Skeletal muscle satellite cell (primary cell): Measurements from ENCODE around the gene RAB3GAP1.
"Not testable (repeated sequence)": the region's sequence is repeated elsewhere in the genome, so short reads cannot be mapped to it uniquely, and the experiment has no call there.

Experiments used
- H3K27me3 ChIP-seq: 2 replicates; pipeline ENCODE4 v1.7.0; 2013; ENCODE audit warnings: low read length; ENCODE audit not compliant: control insufficient read depth, insufficient read depth
- H3K36me3 ChIP-seq: 2 replicates; pipeline ENCODE4 v1.7.0; 2013; ENCODE audit warnings: mild to moderate bottlenecking, control low read depth, low read length; ENCODE audit not compliant: insufficient read depth
- H3K4me1 ChIP-seq: 2 replicates; pipeline ENCODE4 v1.7.0; 2013; ENCODE audit warnings: low read length; ENCODE audit not compliant: control insufficient read depth, insufficient read depth
- H3K4me2 ChIP-seq: 2 replicates; pipeline ENCODE4 v1.7.0; 2013; ENCODE audit warnings: mild to moderate bottlenecking, low read length
- H3K4me3 ChIP-seq: 2 replicates; pipeline ENCODE4 v1.7.0; 2013; ENCODE audit warnings: low read length
- H3K9ac ChIP-seq: 2 replicates; pipeline ENCODE4 v1.7.0; 2013; ENCODE audit warnings: mild to moderate bottlenecking, low read depth, low read length, moderate library complexity
- H3K9me3 ChIP-seq: replicated peaks from 2 replicates; pipeline ENCODE4 v1.7.0; 2013; ENCODE audit warnings: mild to moderate bottlenecking, control low read depth, low read length

Gene RAB3GAP1

GRCh38 chr2:135029481-135030134 is 22.5 kb upstream of the RAB3GAP1 start:
- Histone ChIP-seq H3K9ac (no peak overlapping the region), H3K4me1 (no peaks in the 10 kb centered on the region), H3K4me2 (no peak overlapping the region), H3K9me3 (no peaks in the 10 kb centered on the region), H3K4me3 (no peak overlapping the region), H3K36me3 (no peaks in the 10 kb centered on the region), H3K27me3 (peaks cover 5% of the 10 kb centered on the region)

DNA sequence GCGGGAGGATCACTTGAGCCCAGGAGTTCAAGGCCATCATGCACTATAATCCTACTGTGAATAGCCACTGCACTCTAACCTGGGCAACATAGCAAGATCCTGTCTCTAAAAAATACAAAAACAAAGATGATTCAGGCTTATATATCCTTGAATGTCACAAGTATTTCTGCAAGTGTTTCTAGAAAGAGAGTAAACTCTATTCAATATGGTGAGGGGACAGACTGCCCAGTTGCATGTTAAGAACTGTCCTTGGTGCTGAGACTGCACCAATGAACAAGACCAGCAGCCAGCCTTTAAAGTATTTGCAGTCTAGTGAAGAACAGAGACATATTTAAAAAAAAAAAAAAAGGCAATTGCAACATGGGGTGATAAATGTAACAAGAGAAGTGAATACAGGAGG is 21.3 kb upstream of the RAB3GAP1 start:
- H3K27me3 ChIP-seq, result peaks cover 5% of the 10 kb centered on the region
- no peaks in the 10 kb centered on the region for H3K4me1 ChIP-seq
- no peak overlapping the region for H3K4me2 ChIP-seq
- H3K4me3 ChIP-seq, result no peak overlapping the region
- H3K9me3 ChIP-seq, result no peaks in the 10 kb centered on the region
- no peaks in the 10 kb centered on the region for H3K36me3 ChIP-seq
- H3K9ac ChIP-seq, result no peak overlapping the region

GRCh38 chr2:135033216-135033615 is 18.9 kb upstream of the RAB3GAP1 start:
- not testable (repeated sequence) for H3K9me3 ChIP-seq, H3K4me2 ChIP-seq, H3K4me3 ChIP-seq, H3K27me3 ChIP-seq, H3K36me3 ChIP-seq, H3K4me1 ChIP-seq, H3K9ac ChIP-seq

DNA sequence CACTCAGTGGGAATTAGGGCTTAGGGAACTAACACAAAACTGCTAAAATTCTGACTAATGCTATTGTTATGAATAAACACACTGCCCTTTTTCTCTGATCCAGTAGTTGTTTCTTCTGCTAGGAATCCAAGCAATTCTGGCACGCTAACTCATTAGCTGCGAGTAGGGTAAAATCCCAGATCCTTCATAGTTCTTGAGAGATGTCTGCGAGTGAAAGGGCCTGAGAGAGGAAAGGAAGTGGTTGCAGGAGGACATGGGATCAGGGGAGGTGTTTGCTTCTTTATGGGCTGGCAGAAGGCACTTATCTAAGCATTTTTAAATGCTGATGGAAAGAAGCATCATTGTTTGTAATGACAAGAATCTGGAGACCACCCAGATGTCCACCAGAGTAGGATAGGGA is 14.3 kb upstream of the RAB3GAP1 start:
- Histone ChIP-seq H3K4me1 (no peaks in the 10 kb centered on the region), H3K9me3 (no peaks in the 10 kb centered on the region), H3K4me3 (no peak overlapping the region), H3K36me3 (no peaks in the 10 kb centered on the region), H3K4me2 (no peak overlapping the region), H3K27me3 (peaks cover 15% of the 10 kb centered on the region), H3K9ac (no peak overlapping the region)

DNA sequence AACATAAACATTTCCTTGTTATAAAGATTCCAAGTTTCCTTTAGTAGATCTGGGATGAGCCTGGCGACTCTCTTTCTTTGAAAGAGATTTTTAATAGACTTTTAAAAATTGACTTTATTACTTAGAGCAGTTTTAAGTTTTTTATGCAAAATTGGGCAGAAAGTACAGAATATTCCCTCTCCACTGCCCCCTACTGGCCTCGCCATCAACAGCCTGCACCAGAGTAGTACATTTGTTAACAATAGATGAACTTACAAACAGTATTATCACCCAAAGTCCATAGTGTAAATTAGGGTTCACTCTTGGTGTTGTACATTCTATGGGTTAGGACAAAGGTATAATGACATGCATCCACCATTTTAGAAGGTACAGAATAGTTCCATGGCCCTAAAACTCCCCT is 8.7 kb upstream of the RAB3GAP1 start:
- H3K36me3 ChIP-seq, result no peaks in the 10 kb centered on the region
- H3K9me3 ChIP-seq, result no peaks in the 10 kb centered on the region
- no peak overlapping the region for H3K4me3 ChIP-seq
- no peaks in the 10 kb centered on the region for H3K4me1 ChIP-seq
- H3K9ac ChIP-seq, result no peak overlapping the region
- peaks cover 35% of the 10 kb centered on the region for H3K27me3 ChIP-seq
- no peak overlapping the region for H3K4me2 ChIP-seq

GRCh38 chr2:135047300-135047699 is 4.8 kb upstream of the RAB3GAP1 start, which contains the start of gene MAP3K19:
MAP3K19 (minus strand) TSS chr2:135047447; CDS start chr2:135024647, 22,800 bp downstream.
- Histone ChIP-seq H3K27me3 (peaks cover 21% of the 10 kb centered on the region), H3K9me3 (no peaks in the 10 kb centered on the region), H3K9ac (no peak within 1 kb of the TSS), H3K4me1 (peaks cover 3% of the 10 kb centered on the region), H3K36me3 (no peaks in the 10 kb centered on the region), H3K4me3 (no peak within 1 kb of the TSS), H3K4me2 (no peak within 1 kb of the TSS)

GRCh38 chr2:135048122-135048521 is 4.0 kb upstream of the RAB3GAP1 start:
- H3K4me3 ChIP-seq, result no peak overlapping the region
- no peak overlapping the region for H3K4me2 ChIP-seq
- no peaks in the 10 kb centered on the region for H3K9me3 ChIP-seq
- H3K4me1 ChIP-seq, result peaks cover 3% of the 10 kb centered on the region
- H3K36me3 ChIP-seq, result no peaks in the 10 kb centered on the region
- H3K27me3 ChIP-seq, result peaks cover 21% of the 10 kb centered on the region
- H3K9ac ChIP-seq, result no peak overlapping the region

- H3K4me1 ChIP-seq, result peaks cover 19% of the 10 kb centered on the region
- H3K4me3 ChIP-seq, result no peak overlapping the region
- peaks cover 18% of the 10 kb centered on the region for H3K27me3 ChIP-seq
- no peak overlapping the region for H3K4me2 ChIP-seq
- H3K9me3 ChIP-seq, result no peaks in the 10 kb centered on the region
- no peaks in the 10 kb centered on the region for H3K36me3 ChIP-seq
- no peak overlapping the region for H3K9ac ChIP-seq
These were observed 2.0 kb upstream of the RAB3GAP1 start for GRCh38 chr2:135050132-135050531.

GRCh38 chr2:135050684-135051083 is 1.4 kb upstream of the RAB3GAP1 start:
- H3K4me1 ChIP-seq, result peaks cover 24% of the 10 kb centered on the region
- no peaks in the 10 kb centered on the region for H3K9me3 ChIP-seq
- peaks cover 14% of the 10 kb centered on the region for H3K27me3 ChIP-seq
- H3K36me3 ChIP-seq, result no peaks in the 10 kb centered on the region
- no peak overlapping the region for H3K4me2 ChIP-seq
- no peak overlapping the region for H3K9ac ChIP-seq
- H3K4me3 ChIP-seq, result no peak overlapping the region

DNA sequence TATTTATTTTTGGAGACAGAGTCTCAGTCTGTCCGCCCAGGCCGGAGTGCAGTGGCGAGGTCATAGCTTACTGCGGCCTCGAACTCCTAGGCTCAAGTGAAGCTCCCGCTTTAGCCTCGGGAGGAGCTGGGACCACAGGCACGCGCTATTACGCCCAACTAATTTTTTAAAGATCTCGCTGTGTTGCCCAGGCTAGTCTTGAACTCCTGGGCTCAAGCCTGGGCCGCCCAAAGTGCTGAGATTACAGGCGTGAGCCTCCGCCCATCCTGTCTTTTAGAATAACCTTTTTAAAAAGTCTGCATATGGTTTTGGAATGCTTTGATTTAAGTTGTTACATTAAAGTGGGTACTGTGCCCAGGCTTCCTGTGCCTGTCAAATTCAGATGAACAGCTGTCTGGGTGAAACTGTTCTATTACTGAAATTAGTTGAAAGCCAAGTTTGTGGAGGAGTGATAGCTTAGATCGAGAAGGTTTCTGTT is 944 bp downstream of the RAB3GAP1 start:
- Histone ChIP-seq H3K4me1 (peaks cover 30% of the 10 kb centered on the region), H3K9ac (peak overlapping the region; percentile 100), H3K36me3 (peaks cover 9% of the 10 kb centered on the region), H3K27me3 (peaks cover 4% of the 10 kb centered on the region), H3K4me2 (peak overlapping the region; percentile 95), H3K4me3 (peak overlapping the region; percentile 100), H3K9me3 (no peaks in the 10 kb centered on the region)

GRCh38 chr2:135055182-135055786 is 3.2 kb downstream of the RAB3GAP1 start:
- Histone ChIP-seq H3K9ac (peak overlapping the region; percentile 100), H3K27me3 (no peaks in the 10 kb centered on the region), H3K4me1 (peaks cover 30% of the 10 kb centered on the region), H3K9me3 (no peaks in the 10 kb centered on the region), H3K4me2 (peak overlapping the region; percentile 95), H3K4me3 (peak overlapping the region; percentile 52), H3K36me3 (peaks cover 24% of the 10 kb centered on the region)

DNA sequence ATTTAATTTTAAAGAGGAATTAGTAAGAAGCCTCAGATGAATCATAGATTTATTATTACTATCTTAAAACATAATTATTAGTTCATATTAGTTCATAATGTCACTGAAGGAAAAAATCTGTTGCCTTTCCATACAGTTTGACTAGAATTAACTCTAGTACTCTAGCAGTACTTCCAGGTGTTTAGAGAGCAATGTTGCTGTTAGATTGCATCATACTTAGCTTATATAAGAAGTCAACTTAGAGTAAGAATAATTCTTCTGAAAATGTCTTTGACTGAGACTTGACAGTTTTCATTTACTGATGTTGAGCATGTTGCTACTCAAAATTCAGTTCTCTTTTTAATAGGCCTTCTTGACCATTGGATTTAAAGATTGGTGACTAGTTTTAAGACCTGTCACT is 4.7 kb downstream of the RAB3GAP1 start:
- peaks cover 27% of the 10 kb centered on the region for H3K4me1 ChIP-seq
- H3K4me3 ChIP-seq, result no peak overlapping the region
- peaks cover 35% of the 10 kb centered on the region for H3K36me3 ChIP-seq
- no peak overlapping the region for H3K4me2 ChIP-seq
- H3K27me3 ChIP-seq, result no peaks in the 10 kb centered on the region
- H3K9ac ChIP-seq, result no peak overlapping the region
- H3K9me3 ChIP-seq, result no peaks in the 10 kb centered on the region
